HG03460 (cell line): ENCODE measurements around the gene FAM184A.

Experiments used
- ATAC-seq: cut with Tn5 transposase; IDR thresholded peaks from one replicate; pipeline ENCODE4 v1.9.1; 2021; ENCODE audit not compliant: unreplicated experiment

FAM184A gene

GRCh38 chr6:119061215-119061614 is 17.2 kb downstream of the FAM184A start:
- ATAC-seq = no peak

DNA sequence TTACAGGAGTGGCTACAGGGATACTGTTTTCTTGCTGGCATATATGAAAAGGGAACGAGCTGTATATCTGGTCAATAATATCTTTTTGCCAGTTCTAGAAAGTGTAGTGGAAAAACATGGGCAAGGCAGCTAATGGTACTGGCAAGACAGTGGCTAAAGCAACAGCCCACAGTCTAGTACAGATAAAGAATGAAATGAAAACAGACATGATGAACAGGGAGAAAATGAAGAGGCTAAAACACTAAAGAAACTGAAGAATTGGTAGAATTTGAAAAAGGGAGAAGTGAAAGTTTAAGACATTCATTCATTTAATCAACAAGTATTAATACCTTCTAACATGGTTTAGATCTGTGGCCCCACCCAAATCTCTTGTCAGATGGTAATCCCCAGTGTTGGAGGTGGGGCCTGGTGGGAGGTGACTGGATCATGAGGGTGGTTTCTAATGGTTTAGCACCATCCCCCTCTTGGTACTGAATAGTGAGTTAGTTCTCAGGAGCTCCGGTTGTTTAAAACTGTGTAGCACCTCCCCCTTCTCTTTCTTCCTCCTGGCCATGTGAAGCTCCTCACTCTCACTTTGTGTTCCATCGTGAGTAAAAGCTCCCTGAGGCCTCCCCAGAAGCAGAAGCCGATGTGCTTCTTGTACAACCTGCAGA is 18.1 kb downstream of the FAM184A start:
- no peak for ATAC-seq

DNA sequence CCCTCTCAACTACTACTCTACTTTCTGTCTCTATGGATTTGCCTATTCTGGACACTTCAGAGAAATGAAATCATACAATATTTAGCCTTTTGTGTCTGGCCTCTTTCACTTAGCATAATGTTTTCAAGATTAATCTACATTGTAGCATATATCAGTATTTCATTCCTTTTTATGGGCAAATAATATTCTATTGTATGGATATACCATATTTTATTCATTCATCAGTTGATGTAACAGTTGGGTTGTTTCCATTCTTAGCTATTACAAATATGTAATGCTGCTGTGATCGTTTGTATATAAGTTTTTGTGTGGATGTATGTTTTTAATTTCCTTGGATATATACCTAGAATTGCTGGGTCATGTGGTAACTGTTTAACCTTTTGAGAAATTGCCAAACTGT is 23.4 kb downstream of the FAM184A start:
- no peak for ATAC-seq

DNA sequence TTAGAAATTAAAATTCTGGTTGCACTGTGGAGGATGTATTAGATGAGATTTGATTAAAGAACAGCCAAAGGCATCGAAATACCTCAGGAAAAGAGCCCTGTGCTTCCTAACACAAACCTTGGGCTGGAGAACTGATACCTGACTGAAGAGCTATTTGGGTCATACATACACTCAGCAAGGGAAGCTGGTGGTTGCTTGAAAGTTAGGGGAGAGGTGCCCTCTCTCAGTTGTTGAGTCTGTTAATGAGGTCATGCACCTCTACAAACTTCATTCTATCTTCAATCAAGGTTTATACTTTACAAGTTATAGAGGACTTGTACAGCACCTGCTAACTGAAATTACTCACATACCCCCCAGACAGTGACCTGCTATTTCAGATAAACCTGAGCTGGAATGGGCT is 25.5 kb downstream of the FAM184A start:
- ATAC-seq = no peak

DNA sequence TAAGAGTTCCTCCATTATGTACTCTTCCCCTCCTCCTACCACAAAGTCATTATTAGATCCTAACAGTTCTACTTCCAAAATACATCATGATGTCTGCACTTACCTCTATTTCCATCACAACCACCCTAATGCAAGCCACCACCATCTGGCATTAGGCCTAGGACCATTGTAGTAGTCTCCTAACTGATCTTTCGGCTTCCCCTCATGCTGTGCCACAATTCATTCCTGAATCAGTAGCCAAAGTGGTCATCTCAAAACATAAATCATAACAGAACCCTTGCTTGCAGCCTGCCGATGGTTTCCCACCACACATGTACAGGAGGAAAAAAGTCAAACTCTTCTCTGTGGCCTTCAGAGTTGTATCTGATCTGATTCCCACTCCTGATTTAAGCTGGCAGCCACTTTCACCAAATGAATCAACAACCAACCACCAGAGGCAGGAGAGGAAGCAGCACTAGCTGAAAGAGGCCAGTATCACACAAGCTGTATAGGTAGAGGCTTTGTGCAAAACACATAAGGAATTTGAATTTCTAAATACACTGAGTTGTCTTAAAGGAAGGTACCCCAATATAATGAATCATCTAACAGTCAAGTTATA is 26.1 kb downstream of the FAM184A start:
- ATAC-seq = no peak

DNA sequence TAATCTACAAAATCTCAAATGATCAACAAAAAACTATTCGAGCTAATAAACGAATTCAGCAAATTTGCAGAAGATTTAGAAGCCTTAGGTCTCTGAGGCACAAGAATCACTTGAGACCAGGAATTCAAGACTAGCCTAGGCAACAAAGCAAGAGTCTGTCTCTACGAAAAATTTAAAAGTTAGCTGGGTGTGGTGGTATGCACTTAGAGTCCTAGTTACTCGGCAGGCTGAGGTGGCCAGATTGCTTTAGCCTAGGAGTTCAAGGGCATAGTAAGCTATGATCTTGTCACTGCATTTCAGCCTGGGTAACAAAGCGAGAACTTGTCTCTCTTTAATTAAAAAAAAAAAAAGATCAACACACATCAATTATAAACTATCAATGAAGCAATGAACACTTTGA is 34.2 kb downstream of the FAM184A start:
- ATAC-seq = no peak

- no peak for ATAC-seq
Observed at GRCh38 chr6:119043783-119044182, 34.7 kb downstream of the FAM184A start.

DNA sequence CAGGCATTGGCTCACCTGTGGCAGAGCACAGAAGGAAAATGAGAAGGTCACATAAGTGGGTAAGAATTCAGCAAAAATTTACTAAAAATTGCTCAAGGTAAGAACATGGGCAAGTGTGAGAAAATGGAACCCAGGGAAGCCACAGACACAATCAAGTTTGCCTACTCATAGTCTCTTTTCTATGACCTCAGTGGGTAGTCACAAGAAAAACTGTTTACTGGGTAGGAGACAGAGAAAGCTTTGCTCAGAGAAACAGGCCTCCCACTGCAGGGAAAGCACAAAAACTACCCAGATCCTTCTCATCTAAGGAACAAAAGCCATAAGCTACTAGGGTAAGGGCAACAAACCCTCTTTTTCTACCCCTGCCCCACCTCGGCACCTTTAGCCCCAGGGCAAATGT is 35.2 kb downstream of the FAM184A start:
- no peak for ATAC-seq

DNA sequence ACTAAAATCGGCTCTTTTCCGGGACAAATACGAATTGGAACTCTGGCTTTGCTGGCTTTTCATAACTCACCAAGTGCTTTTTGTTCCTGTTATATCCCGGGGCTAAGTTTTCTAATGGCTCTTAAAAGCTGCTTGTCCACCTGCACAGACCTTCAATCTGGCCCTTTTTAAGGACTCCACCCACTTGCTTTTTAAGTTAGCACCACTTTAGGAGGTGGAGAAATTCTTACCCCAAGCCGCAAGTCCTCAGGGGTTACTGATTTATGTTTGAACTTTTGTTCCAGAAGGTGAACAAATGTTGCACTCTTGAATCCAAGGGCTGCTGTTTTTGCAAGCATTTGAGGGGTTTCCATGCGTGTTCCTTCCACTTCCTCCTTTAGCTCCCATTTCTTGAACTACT is 37.8 kb downstream of the FAM184A start:
- ATAC-seq = no peak

- ATAC-seq = no peak
Observed at GRCh38 chr6:119040229-119040628, 38.2 kb downstream of the FAM184A start.

- no peak for ATAC-seq
Observed at GRCh38 chr6:119037941-119038623, 40.4 kb downstream of the FAM184A start.

DNA sequence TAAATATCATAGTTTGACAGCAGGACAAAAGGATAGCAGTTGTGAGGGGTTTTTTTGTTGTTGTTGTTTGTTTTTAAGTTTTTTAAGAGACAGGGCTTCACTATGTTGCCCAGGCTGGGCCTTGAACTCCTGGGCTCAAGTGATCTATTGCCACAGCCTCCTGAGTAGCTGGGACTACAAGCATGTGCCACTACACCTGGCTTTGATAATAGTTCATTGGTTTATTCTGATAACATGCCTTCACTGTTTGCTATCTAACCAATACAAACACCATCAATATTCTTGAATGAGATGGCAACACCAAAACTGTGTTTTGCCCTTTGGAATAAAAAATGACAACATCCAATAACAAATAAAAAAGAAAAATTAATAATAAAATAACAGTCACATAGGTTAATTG is 41.2 kb downstream of the FAM184A start:
- no peak for ATAC-seq

DNA sequence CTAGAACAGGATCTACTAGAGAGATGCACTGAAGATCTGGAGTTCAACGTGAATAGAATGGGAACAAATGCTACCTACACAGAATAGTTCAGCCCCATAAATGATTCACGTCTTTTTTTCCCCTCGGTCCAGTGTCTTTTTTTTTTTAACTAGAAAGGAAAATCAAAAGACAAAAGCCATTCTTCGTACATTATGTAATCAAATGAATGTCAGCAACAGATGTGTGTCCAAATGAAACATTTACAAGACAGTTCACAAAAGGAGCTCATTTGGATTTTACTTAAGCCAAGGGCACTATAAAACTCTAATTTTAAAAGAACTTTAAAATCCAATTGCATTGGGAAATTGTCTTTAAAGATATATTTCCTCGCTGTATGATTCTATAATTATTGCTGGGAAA is 42.4 kb downstream of the FAM184A start:
- ATAC-seq = no peak

GRCh38 chr6:119035459-119035858 is 43.0 kb downstream of the FAM184A start:
- ATAC-seq = no peak

DNA sequence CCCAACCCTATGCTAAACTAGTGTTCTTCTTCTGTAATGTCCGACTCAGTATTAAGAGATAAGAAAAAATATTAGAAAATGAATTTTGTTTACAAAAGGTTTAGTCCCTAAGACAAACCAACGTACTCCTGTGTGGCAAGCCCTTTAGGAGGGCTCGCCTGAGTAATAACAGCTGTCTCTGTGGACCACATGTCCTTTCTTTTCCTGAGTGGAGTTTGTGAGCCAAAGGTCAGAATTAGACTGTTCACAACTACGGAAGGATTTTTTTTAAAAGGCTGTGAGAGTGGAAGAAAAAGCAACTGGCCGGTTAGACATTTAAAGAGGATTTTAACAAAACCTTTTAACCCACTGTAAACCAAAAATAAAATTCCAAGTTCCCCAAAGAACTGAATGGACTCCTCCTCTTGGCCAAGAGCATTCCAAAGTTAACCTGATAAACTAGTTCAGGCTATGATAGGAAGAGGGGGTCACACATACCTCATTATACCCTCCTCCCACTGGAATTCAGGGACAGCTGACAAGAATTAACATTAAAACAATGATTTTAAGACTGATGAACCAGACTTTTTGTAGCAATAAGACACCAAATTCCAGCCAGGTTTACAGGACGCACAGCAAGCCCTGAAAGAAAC is 43.5 kb downstream of the FAM184A start:
- no peak for ATAC-seq

DNA sequence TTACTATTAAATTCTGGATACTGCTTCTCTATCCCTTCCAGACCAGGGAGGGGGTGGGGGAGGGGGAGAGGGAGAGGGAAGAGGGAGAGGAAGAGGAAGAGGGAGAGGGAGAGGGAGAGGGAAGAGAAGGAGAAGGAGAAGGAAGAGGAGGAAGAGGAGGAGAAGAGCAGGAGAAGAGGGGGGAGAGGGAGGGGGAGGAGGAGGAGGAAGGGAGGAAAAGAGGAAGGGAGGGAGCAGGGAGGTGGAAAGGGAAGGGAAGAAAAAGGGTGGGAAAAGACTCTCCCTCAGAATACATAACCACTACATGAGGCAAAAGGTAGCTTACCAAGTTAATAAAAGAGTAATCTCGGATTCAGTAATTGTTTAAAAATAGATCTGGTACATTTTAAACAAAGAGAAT is 46.0 kb downstream of the FAM184A start:
- no peak for ATAC-seq

- ATAC-seq = no peak
Observed at GRCh38 chr6:119030759-119031158, 47.7 kb downstream of the FAM184A start.

DNA sequence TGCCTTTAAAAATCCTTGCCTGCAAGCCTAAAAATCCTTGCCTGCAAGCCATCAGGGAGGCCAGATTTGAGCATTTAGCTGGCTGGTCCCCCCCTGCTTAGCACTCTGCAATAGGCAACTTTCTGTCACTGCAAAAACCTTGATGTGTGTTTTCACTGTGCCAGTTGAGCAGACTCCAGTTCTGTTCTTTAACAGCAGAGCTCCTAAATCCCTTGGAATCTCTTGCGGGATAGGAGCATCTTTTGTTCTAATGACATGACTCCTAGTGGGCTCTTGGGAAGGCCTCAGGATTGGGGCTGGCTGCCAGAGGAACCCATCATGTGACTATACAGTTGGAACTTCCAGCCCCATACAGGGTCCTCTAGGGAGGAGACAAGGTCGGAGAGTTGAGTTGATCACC is 50.4 kb downstream of the FAM184A start:
- ATAC-seq = no peak

DNA sequence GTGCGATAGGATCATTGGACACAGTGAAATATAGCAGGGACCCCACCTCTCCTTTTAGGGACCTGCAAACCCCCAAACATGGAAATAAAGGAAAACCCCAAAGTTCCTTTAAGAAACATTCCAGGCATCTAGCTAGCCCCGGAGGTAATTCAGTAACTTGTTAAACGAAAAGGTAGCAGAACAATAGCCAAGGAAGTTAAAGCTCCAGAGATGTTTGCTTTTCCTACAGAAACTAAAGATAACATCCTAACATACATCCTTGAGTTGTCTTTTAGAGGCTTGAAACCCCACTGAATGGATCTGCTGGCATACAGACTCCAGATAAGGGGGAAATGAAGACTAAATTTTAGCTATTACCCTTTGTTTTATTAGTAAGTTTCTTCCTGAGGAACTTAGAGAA is 51.0 kb downstream of the FAM184A start:
- ATAC-seq = no peak

- ATAC-seq = no peak
Observed at GRCh38 chr6:119026822-119027221, 51.6 kb downstream of the FAM184A start.

DNA sequence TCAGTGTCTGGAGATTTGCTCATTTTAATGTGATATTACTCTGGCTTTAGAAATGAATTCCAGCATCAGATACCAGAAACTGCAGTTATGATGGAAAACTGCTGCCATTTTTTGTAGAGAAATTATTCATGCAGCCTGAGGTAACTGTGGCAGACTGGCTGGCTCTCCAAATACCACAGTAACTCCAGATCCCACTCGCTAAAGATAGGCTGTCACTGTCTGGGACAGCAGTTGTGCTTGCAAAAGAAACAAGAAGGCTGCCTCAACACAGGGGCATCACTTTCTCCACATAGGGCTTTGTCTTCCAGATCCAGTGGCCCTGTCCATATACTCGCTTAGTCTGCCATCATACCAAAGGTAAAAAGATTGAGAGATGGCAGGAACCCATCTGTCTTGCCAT is 52.7 kb downstream of the FAM184A start:
- ATAC-seq = no peak

GRCh38 chr6:119024111-119024510 is 54.4 kb downstream of the FAM184A start:
- no peak for ATAC-seq
